Breast epithelium (tissue), 3 donors: Measurements from ENCODE around the gene BEST4.
"Not testable (repeated sequence)": the region's sequence is repeated elsewhere in the genome, so short reads cannot be mapped to it uniquely, and the experiment has no call there.

Experiments
- POLR2A ChIP-seq: fragments of 450-650 bp; IDR thresholded peaks from one replicate; pipeline ENCODE4 v1.6.1; 2016; ENCODE audit warnings: antibody characterized with exemption, mild to moderate bottlenecking, moderate library complexity
- POLR2AphosphoS5 ChIP-seq, 3 donors: sonication (generic); formaldehyde crosslinking; IDR thresholded peaks; one replicate each; pipeline ENCODE4 v1.6.1; 2017; ENCODE audit warnings: antibody characterized with exemption in 3 of 3
- TF ChIP-seq, protein P1 (sequence below), 3 donors: fragments of 450-650 bp; IDR thresholded peaks; one replicate each; pipeline ENCODE4 v1.5.1; 2016 to 2017; ENCODE audit warnings: antibody characterized with exemption in 3 of 3, mild to moderate bottlenecking in 3 of 3, moderate library complexity in 3 of 3

DNA sequence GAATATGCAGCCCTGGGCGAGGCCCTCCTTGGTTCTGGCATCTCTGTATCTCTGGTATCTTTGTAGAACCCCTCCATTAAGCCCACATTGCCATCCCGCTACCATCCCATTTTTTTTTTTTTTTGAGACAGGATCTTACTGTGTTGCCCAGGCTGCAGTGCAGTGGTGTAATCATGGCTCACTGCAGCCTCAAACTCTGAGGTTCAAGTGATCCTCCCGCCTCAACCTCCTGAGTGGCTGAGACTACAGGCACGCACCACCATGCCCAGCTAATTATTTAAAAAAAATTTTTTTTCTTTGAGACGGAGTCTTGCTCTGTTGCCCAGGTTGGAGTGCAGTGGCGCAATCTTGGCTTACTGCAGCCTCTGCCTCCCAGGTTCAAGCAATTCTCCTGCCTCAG, 36.4 kb upstream of the BEST4 start:
- TF ChIP-seq POLR2A; POLR2AphosphoS5 (IDR thresholded peaks at IDR 0.05): not testable (repeated sequence)
- TF ChIP-seq, protein P1, sequence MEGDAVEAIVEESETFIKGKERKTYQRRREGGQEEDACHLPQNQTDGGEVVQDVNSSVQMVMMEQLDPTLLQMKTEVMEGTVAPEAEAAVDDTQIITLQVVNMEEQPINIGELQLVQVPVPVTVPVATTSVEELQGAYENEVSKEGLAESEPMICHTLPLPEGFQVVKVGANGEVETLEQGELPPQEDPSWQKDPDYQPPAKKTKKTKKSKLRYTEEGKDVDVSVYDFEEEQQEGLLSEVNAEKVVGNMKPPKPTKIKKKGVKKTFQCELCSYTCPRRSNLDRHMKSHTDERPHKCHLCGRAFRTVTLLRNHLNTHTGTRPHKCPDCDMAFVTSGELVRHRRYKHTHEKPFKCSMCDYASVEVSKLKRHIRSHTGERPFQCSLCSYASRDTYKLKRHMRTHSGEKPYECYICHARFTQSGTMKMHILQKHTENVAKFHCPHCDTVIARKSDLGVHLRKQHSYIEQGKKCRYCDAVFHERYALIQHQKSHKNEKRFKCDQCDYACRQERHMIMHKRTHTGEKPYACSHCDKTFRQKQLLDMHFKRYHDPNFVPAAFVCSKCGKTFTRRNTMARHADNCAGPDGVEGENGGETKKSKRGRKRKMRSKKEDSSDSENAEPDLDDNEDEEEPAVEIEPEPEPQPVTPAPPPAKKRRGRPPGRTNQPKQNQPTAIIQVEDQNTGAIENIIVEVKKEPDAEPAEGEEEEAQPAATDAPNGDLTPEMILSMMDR (IDR thresholded peaks at IDR 0.05) = not testable (repeated sequence)
